GM12864 (cell line): ENCODE data around the gene POLR1A.
A peak's percentile ranks its signal among the peaks of the same experiment; 100 is the strongest.

Experiments
- DNase-seq: peaks from one replicate; pipeline ENCODE4 v3.0.0-alpha.2; 2011; ENCODE audit warnings: low read depth
- H3K4me3 ChIP-seq: 2 replicates; pipeline ENCODE4 v1.5.1; 2011; ENCODE audit warnings: mild to moderate bottlenecking, low read depth, low read length, control low read depth
- CTCF ChIP-seq: IDR thresholded peaks from 2 replicates; pipeline ENCODE4 v1.5.1; 2011; ENCODE audit warnings: low read depth, mild to moderate bottlenecking, moderate library complexity, low read length, control low read depth, inconsistent platforms; ENCODE audit errors: missing control alignments

POLR1A gene

GRCh38 chr2:86097114-86097896, 8.4 kb downstream of the POLR1A start:
- no peak for TF ChIP-seq CTCF
- no peak overlapping the region for H3K4me3 ChIP-seq
- DNase-seq = no peak

- no peak for TF ChIP-seq CTCF
- DNase-seq = no peak
- no peak overlapping the region for H3K4me3 ChIP-seq
These were observed 11.5 kb downstream of the POLR1A start for GRCh38 chr2:86094229-86094628.

GRCh38 chr2:86087936-86088850, 17.5 kb downstream of the POLR1A start:
- H3K4me3 ChIP-seq = no peak overlapping the region
- DNase-seq = no peak
- peak; percentile 48 for TF ChIP-seq CTCF

GRCh38 chr2:86082756-86083155, 22.9 kb downstream of the POLR1A start:
- no peak for DNase-seq
- no peak overlapping the region for H3K4me3 ChIP-seq
- TF ChIP-seq CTCF = no peak

- no peak for TF ChIP-seq CTCF
- H3K4me3 ChIP-seq = no peak overlapping the region
- no peak for DNase-seq
These were observed 24.0 kb downstream of the POLR1A start for GRCh38 chr2:86081724-86082123.

- no peak for DNase-seq
- no peak overlapping the region for H3K4me3 ChIP-seq
- TF ChIP-seq CTCF = peak; percentile 91
These were observed 25.4 kb downstream of the POLR1A start for GRCh38 chr2:86079981-86080911.
